ENCODE measurements around the gene SLC24A3.
"Not testable (repeated sequence)": the region's sequence is repeated elsewhere in the genome, so short reads cannot be mapped to it uniquely, and the experiment has no call there.

Gene SLC24A3

DNA sequence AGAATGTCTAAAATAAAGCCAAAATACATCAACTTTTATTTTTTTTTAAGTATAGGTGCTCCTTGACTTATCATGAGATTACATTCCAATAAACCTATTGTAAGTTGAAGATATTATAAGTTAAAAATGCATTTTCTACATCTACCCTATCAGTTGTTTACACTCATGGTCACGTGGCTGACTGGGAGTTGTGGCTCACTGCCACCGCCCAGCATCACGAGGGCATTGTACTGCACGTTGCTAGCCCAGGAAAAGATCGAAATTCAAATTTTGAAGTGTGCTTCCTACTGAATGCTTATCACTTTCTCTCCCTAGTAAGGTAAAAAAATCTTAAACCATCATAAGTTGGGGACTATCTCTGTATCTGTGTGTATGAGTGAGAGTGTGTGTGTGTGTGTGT lies 419.0 kb downstream of the SLC24A3 start:
- DNase-seq (ENCODE audit: low read depth), result no peak

DNA sequence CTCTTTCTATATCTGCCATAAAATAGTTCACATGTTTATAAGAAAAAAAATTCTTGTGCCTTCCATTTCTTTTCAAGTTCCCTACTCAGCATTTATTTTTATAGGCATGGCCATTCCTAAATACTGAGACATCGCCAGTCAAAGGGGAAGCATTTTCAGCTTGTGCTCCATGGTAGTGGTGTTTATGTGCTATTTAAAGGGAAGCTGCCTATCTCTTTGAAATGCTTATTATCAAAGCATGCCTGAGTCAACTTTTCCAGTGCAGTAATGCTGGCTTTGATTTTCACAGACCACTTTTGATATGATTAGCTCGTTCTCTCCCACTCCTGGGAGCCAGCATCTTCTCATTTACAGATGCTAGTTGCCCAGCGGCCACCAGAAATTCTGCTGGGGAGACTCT lies 421.5 kb downstream of the SLC24A3 start:
- no peak for DNase-seq (ENCODE audit: low read depth)

DNA sequence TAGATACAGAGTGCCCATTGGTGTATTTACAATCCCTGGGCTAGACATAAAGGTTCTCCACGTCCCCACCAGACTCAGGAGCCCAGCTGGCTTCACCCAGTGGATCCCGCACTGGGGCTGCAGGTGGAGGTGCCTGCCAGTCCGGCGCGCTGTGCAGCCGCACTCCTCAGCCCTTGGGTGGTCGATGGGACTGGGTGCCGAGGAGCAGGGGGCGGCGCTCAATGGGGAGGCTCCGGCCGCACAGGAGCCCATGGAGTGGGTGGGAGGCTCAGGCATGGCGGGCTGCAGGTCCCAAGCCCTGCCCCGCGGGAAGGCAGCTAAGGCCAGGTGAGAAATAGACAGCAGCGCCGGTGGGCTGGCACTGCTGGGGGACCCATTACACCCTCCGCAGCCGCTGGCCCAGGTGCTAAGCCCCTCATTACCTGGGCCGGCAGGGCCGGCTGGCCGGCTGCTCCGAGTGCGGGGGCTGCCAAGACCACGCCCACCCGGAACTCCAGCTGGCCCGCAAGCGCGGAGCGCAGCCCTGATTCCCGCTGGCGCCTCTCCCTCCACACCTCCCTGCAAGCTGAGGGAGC lies 427.1 kb downstream of the SLC24A3 start:
- DNase-seq (ENCODE audit: low read depth), result not testable (repeated sequence)

DNA sequence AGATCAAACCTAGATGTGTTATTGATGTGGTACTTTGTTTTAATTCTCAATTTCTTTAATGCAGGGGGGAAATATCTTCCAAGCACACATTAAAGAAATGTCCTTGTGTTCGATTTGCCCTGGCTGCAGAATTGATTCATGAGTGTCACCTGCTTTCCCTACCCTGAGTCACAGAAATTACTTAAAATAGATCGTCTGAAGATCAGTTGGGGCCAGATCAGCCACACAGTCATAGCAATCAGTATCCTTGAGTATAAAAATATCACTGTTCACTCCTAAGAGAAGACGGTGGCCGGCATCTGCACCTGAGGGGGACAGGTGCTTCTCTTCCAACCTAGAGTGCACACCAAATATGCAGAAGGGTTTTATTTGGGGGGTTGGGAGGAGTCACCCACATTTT lies 430.4 kb downstream of the SLC24A3 start:
- DNase-seq (ENCODE audit: low read depth), result no peak

DNA sequence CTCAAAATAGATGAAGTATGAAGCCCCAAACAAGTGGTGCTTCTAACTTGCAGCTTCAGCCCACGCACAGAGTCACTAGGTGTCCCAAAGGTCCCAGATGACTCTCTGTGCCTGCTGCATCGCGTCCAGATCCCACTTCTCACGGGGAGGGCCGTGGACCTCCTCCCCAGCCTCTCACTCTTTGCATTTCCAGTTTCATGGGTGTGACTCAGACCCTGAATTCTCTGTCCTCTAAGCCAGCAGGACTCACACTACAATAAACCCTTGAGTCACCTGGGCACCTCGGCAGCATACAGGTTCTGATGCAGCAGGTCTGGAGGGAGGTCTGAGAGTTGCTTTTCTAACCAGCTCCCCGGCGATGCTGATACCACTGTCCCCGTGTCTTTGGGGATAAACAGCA lies 431.6 kb downstream of the SLC24A3 start:
- no peak for DNase-seq (ENCODE audit: low read depth)

DNA sequence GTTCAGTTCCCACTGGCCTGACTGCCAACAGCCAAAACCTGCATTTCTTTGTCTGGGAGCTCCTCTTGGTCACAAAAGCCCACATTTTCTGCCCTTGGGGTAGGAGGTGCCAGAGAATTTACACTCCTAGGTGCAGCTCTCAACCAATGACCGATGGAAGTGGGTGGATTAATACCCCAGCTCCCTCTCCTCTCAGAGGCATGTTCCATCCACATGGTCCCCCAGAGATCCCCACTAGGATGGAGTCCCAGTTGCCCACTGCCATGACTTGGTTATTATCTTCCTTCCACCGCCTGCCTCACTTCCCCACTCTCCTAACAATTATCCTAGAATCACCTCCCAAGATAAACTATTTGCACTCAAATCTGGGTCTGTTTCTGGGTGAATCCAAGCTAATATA lies 434.5 kb downstream of the SLC24A3 start:
- no peak for DNase-seq (ENCODE audit: low read depth)

DNA sequence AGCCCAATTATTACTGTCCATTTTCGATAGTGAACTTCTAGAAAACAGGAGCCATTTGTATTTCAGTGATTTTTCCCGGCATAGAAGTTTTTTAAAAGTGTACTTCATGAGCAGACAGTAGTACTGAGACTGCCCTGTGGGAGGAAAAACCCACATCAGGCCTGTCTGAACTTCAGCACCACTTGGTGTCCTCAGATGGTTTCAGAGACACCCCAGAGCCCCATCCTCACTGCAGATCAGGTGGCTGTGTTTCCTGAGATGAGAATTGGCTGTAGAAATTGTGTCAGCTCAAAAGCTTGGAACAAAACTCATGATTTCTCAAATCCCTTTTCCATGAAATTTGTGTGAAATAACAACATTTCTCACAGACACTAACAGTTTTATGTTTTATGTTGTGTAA lies 435.6 kb downstream of the SLC24A3 start:
- DNase-seq (ENCODE audit: low read depth), result no peak

DNA sequence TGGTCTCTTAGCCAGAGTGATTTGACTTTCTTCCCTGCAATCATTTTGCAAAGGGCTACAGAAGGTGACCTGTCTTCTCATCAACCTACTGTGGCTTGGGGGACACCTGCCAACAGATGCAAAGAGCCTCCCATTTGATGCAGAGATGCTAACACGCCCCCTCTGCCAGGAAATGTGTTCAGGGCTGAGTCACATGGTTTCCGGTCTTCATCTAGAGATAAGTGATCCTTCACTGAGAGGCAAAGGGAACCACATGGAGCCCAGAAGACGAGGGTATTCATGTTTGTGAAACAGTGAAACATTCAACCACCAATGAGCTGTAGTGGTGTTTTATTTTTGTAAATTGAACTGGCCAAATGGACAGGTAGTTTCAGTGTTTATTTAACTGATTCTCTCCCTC lies 436.6 kb downstream of the SLC24A3 start:
- no peak for DNase-seq (ENCODE audit: low read depth)

DNA sequence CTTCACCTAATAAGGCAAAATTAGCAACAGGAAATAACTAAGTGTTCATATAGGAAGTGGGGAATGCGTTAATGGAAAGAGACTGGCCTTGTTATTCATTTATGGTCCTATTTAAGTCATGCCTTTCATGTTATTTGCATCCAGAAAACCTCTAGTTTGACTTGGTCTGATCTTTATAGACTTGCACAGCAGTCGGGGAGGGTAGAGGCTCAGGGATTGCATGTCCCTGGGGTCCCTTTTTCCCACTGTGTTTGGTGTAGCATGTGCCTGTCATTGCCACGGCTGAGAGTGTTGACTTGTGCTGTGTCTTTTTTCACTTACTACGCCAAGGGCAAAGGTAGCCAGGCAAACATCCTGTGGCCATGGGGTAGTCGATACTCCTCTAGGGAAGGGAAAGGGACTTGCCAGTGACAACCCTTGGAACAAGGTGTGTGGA lies 440.2 kb downstream of the SLC24A3 start:
- DNase-seq (ENCODE audit: low read depth), result no peak

DNA sequence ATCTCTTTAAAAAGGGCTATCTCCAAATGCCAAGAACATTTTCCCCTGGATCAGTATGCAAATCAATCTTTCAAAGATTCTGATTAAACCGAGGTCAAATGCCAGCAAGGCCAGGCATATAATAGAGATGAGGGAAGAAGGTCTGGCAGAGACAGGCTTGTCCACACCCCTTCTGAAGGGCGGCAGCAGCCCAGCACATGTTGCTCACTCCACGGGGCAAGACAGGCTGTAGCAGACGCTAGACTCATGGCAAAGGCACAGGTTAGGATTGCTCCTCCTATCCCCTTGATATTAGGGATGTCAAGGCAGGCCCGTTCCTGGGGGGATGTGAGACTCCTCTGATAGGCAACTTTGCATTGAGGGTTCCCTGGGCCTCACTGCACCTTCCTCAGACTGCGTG lies 440.9 kb downstream of the SLC24A3 start:
- DNase-seq (ENCODE audit: low read depth), result no peak

DNA sequence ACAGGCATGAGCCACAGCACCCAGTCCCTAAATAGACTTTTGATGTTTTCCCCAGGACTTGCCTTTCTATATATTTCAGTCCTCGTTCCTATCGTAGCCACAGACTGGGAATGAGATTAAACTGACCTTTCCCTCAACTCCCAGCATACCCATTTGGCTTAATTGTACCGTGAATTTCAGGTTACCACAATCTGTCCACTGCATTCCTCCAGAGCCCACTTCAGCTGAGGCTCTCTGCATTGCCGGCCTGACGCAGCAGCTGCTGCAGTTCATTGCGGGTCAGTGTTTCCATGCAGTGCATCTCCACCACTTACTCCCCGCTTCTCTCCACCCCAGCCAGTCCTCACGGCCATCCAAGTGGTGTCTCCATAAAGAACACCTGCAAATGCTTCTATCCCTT lies 442.5 kb downstream of the SLC24A3 start:
- no peak for DNase-seq (ENCODE audit: low read depth)

DNA sequence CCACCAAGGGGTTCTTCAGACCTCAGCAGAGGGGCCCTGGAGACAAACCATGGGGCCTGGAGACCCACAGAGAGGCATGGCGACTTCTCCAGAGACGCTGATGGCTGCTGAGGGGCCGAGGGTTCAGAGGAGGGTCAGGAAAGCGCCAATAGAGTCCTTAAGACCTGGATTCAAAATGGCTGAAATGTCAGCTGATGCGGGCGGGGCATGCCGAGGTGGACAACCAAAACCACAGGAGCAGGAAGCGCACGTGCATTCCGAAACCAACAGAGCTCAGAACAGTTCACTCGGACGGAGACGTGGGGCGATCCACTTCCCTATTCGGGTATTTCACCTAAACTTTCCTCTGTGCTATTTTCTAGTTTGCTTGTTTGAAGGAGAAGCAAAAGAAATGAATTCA lies 445.7 kb downstream of the SLC24A3 start:
- DNase-seq (ENCODE audit: low read depth), result no peak

DNA sequence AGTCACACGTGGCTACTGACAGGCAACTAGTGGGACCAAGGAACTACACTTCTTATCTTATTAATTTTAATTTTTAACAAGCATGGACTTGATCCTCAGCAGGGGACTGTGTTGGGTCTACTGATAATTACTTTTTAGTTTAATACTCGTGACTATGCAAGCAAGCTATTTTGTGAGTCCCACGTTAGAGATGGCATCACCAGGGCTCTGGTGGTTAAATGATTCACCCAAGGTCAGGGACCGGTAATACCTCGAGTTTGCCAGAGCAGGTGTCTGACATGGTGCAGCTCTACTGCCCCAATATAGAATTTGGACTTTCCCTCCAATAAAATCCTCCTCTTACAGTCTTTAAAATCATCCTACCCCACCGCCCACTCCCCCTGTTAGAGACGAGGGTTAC lies 447.0 kb downstream of the SLC24A3 start:
- DNase-seq (ENCODE audit: low read depth), result no peak

DNA sequence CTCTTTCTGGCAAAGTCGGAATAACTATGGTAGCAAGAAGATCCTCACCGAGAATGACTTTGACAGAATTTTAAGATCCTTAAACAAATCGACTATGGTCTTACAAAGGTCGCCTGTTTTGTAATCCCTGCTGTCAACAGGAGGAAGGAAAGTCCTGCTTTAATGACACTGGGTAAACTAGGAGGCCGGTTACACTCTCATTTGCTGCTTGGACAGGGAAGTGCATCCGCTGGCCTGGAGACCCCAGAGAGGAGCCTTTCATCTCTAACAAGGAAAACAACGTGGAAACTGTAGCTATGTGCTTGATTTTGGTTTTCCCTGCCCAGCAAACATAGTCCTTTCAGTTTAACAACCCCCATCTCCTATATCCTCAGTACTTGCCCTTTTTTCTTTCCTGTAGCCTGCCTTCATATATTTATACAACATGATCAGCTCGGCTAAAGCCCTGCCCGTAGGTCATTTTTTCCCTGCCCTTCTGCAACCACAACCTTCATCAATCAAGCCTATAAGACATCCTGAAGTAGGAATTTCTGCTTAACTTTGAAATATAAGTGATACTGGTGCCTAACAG lies 448.5 kb downstream of the SLC24A3 start:
- no peak for DNase-seq (ENCODE audit: low read depth)

DNA sequence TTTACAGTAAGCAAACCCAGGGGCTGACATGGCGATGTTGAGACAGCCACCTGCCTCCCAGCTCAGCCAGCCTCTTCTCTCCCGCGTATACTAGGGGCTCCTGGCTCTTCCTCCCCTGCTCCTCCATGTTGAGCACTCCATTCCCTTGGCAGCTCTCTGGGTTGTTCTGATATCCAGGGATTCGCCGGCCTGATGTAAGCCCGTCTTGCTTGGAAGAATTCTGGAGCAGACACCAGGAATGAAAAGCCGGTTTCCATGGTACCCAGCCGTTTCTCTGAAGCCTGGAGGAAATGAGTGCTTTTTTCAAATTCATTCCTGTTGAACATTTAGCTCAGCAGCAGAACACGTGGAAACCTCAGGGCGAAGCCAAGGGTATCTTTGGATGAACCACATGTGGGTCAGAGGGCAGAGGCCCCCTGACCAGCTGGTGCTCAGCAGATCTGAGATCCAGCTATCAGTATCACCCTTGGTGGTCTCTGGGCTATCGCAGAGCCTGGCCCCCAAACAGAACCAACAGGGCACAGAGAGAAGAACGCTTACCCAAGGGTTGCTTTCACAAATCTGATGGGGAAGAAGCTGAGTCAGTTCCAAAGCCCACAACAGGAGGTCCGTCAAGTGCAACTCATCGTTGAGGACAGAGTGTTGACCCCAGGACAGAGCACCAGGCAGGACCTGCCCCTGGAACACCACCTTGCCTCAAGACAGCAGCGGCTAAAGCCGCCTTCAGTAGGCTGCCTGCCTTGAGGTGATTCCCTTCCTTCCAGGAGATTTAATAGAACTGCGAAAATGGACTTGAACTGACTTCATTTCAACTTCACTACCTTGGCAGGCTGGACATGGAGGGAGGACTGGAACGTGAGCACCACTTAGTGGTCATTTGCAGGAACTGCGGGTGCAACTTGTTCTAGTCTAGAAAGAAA lies 449.5 kb downstream of the SLC24A3 start:
- DNase-seq (ENCODE audit: low read depth), result peak; percentile 28

DNA sequence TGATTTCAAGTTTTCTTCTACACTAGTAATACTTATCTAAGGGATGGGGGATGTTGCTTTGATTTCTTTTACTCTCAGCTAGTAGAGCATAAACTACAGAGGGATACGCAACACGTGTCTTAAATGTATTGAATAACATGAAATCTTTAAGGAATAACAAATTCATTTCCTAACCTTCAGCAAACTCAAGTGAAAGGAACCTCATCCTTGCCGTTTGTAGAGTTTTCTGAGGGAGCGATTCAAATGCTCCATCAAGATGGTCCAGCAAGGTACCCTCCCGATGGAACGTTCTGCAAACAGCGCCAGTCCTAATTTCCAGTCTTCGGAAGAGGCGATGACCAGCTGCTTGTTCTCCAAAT lies 450.2 kb downstream of the SLC24A3 start:
- no peak for DNase-seq (ENCODE audit: low read depth)

DNA sequence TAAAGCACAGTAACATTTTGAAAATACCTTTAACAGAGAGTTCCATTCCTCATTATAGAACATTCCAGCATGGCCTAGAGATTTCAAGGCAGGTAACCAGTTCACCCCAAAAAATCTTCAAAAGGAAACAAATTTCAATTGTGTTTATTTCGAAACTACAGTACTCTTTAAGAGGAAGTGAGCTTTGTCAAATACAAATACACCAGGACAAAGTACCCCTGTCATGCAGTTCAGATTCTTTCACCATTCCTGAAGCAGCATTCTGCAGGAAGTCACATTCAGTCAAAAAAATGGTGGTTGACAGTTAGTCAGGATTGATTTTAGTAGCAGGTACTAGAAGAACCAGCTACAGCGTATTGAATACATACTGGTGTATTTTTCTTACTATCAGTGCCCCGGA lies 456.0 kb downstream of the SLC24A3 start:
- no peak for DNase-seq (ENCODE audit: low read depth)

DNA sequence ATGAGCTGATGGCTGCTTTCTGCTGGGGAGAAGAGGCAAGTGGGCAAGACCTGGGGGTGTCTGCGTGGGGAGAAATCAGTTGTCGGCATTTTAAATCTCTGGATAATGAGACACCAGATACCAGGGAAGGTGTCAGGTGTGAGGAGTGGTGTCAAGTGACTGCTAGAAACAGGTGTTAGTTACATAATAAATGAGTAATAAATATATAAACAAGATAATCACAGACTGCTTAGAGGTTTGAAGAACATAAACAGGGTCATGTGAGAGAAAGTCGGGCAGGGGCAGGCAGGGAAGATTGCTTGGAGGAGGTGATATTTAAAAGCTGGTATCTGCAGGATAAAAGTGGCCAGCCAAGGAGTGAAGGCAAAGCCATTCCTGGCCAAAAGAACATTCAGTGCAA lies 458.4 kb downstream of the SLC24A3 start:
- no peak for DNase-seq (ENCODE audit: low read depth)

DNA sequence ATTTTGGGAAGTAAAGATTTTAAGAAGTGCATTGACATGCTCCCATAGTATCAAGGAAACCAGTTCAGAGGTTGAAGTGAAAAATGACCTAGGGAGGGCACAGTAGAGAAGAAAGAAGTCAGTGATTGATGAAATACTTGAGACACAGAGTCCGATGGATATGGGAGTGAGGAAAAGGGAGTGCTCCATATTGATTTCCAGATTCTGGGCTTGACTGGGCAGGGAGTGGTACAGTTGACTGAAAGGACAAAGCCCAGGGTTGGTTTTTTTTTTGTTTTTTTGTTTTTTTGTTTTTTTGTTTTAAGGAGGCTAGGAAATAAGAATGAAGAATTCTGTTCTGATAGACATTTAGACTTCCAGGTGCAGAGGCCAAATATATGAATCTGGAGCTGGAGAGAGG lies 458.9 kb downstream of the SLC24A3 start:
- DNase-seq (ENCODE audit: low read depth), result no peak

DNA sequence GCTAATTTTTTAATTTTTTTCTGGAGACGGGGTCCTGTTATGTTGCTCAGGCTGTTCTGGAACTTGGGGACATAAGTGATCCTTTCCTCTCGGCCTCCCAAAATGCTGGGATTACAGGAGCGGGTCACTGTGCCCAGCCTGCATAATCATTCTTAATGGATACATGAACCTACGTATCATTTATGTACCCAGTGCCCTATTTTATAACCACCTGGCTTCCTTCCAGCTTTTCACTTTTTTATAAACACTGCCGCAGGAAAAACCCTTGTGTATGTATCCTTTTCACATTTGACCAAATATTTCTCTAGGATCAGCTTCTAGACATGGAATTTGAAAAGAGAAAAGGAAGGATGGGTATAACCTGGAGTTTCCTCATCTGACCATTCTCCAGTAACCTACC lies 460.1 kb downstream of the SLC24A3 start:
- no peak for DNase-seq (ENCODE audit: low read depth)

DNA sequence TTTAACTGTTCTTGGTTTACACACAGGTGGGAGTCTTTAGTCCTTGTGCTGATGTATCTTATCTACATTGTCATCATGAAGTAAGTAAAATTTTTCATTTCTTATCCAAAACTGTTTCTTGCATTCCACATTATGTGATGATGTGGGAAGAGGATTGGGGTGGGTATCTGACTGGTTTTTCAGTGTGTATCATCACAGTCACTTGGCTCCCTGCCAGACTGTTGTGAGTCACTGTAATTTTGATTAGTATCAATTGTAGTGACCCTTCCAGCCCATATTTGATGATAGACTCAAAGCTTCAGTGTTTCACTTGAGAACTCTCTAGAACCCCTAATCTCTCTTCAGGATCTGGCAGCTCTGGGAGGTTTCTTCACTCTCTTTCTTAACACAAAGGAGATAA lies 461.1 kb downstream of the SLC24A3 start:
- no peak for DNase-seq (ENCODE audit: low read depth)

DNA sequence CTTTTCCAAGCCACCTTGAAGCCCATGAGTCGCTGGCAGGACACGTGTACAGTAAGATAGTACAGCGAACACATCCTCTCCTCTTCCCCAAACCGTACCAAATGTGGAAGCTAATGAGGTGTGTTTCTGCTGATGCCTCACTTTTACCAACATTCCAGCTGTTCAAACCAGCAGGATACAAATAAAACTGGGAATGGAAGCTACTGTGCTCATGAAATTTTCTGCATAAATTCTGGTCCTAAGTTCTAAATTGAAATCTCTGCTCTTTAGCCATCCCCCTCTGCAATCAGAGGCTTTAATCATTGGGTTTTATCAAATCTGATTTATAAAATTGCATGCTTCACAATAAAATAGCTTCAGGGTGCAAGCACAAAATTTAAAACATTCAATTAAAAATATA lies 463.8 kb downstream of the SLC24A3 start:
- no peak for DNase-seq (ENCODE audit: low read depth)

DNA sequence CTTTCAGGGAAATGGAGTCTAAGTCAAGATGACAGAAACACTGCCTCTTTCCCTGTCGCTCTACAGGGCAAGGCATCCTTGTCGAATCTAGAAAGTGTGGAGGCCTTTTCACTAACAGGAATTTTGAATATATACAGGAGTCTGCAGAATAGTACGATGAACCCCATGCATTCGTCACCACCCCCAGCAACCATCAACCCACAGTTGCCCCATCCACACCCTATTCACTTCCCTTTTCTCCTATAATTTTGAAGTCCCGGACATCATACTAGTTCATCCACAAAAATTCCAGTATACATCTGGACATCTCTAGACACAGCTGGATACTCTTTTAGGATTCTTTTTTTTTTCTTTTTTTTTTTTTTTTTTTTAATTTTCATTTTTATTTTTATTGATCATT lies 464.9 kb downstream of the SLC24A3 start:
- DNase-seq (ENCODE audit: low read depth), result no peak

DNA sequence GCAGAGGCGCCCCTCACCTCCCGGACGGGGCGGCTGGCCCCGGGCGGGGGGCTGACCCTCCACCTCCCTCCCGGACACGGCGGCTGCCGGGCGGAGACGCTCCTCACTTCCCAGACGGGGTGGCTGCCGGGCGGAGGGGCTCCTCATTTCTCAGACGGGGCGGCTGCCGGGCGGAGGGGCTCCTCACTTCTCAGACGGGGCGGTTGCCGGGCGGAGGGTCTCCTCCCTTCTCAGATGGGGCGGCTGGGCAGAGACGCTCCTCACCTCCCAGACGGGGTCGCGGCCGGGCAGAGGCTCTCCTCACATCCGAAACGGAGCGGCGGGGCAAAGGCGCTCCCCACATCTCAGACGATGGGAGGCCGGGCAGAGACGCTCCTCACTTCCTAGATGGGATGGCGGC lies 466.1 kb downstream of the SLC24A3 start:
- DNase-seq (ENCODE audit: low read depth), result not testable (repeated sequence)
